Ovary (tissue), 9 donors: ENCODE measurements around the gene ATG4D. TPM values are rescaled to one million over a fixed set of nuclear protein-coding genes. Genes with fewer than 3 reads are reported as not detected.
"Not testable (repeated sequence)": the region's sequence is repeated elsewhere in the genome, so short reads cannot be mapped to it uniquely, and the experiment has no call there.

Experiments used
- DNase-seq, 5 donors: peaks; one replicate each; pipeline ENCODE4 v3.0.0-alpha.2; 2019 to 2020
- H3K27ac ChIP-seq, 2 donors: fragments of 200-600 bp; one replicate each; pipeline versions ENCODE4 v1.5.1 to v1.8.0; 2019 to 2022
- H3K27me3 ChIP-seq: fragments of 200-600 bp; one replicate; pipeline ENCODE4 v1.8.0; 2022
- H3K36me3 ChIP-seq: fragments of 200-600 bp; sonication (generic); one replicate; pipeline ENCODE4 v1.5.1; 2019
- H3K4me1 ChIP-seq: one replicate; pipeline ENCODE4 v1.8.1; 2013; ENCODE audit warnings: mild to moderate bottlenecking, moderate library complexity; ENCODE audit not compliant: insufficient read depth
- H3K4me3 ChIP-seq: fragments of 200-600 bp; sonication (generic); one replicate; pipeline ENCODE4 v1.5.1; 2017
- H3K9me3 ChIP-seq, 2 donors: fragments of 200-600 bp in 1 of 2; sonication (generic) in 1 of 2; one replicate each; pipeline versions ENCODE4 v1.5.1 to v1.8.1; 2013 to 2019; ENCODE audit warnings: mild to moderate bottlenecking in 1 of 2, moderate library complexity in 1 of 2
- EP300 ChIP-seq: sonication (generic); formaldehyde crosslinking; IDR thresholded peaks from one replicate; pipeline ENCODE4 v1.6.1; 2017; ENCODE audit warnings: antibody characterized with exemption
- POLR2A ChIP-seq: fragments of 450-650 bp; IDR thresholded peaks from one replicate; pipeline ENCODE4 v1.6.1; 2017; ENCODE audit warnings: antibody characterized with exemption, mild to moderate bottlenecking, moderate library complexity
- WGBS, 3 donors: extraction: QIAGEN DNeasy Blood & Tissue Kit in 1 of 3; methylation state at CpG; one replicate each; pipeline versions ENCODE4 v1.1.5 to v1.1.7; 2013 to 2017; 5-methylcytosine and 5-hydroxymethylcytosine counted together
- intact Hi-C, 4 donors: fragments of 100-400 bp; cut with DNase I; formaldehyde crosslinking; loops; one replicate each; pipeline versions ENCODE4 v1.11.0 to v1.15.1; 2022 to 2023
- polyA plus RNA-seq, 2 donors: library from polyadenylated mRNA; stranded (reverse); fragments of 200-250 nt in 1 of 2; fragments of 350-450 nt in 1 of 2; fragmentation: Illumina TruSeq in 1 of 2; extraction: RNeasy Lipid Tissue Mini Kit (QIAGEN cat#74804) in 1 of 2; gene quantifications; one replicate each; pipeline ENCODE4 v1.2.3, GENCODE V29; 2013 to 2014
- total RNA-seq, 7 donors: library from RNA; depleted of rRNA in 2 of 7; stranded (reverse); fragments of >200 nt in 2 of 7; fragmentation: NEBNext Ultra II Directional in 3 of 7; extraction: Animal tissue kit (Norgen Biotek cat#: 25700) in 3 of 7; gene quantifications; one replicate each; pipeline versions ENCODE4 v1.1.0 to v1.2.4, GENCODE V29; 2016 to 2023
- TF ChIP-seq, protein P1 (sequence below), 3 donors: fragments of 450-650 bp in 2 of 3; fragments of 200-600 bp in 1 of 3; IDR thresholded peaks; one replicate each; pipeline versions ENCODE4 v1.5.1 to v1.8.0; 2016 to 2022; ENCODE audit warnings: antibody characterized with exemption in 3 of 3, mild to moderate bottlenecking in 1 of 3
- donor health status: DM: no; HTN: no; CAD: no; lungs with moderate emphysema.
- donor health status: DM: no; HTN: no; CAD: no.
- donor health status: Bipolar disorder and iron deficiency.
- donor health status: DM: yes; HTN: yes; CAD: no.
- donor health status: DM: no; HTN: no; CAD: no.
- donor health status: DM: yes; HTN: yes; CAD: no.

The ATG4D gene
- total and polyA plus RNA-seq, 9 donors, result 3.1 to 26.9 (median 21.1) TPM

DNA sequence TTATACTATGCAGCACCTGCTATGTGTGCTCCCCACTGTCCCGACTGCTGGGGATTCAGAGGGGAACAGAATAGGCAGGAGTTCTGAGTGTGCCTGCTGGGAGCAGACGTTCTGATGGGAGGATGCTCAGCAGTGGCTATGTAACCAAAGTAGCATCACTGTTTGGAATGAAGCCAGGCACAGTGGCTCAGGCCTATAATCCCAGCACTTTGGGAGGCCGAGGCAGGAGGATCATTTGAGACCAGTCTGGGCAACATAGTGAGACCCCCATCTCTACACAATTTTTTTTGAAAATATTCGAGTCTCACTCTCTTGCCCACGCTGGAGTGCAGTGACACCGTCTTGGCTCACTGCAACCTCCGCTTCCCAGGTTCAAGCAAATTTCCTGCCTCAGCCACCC lies 6.0 kb downstream of the ATG4D start:
- Histone ChIP-seq H3K27ac (no peak overlapping the region), H3K4me1 (no peaks in the 10 kb centered on the region), H3K4me3 (no peak overlapping the region), H3K36me3 (no peaks in the 10 kb centered on the region), H3K27me3 (no peaks in the 10 kb centered on the region), H3K9me3 (no peaks in the 10 kb centered on the region)
- no peak for TF ChIP-seq EP300
- TF ChIP-seq, protein P1, sequence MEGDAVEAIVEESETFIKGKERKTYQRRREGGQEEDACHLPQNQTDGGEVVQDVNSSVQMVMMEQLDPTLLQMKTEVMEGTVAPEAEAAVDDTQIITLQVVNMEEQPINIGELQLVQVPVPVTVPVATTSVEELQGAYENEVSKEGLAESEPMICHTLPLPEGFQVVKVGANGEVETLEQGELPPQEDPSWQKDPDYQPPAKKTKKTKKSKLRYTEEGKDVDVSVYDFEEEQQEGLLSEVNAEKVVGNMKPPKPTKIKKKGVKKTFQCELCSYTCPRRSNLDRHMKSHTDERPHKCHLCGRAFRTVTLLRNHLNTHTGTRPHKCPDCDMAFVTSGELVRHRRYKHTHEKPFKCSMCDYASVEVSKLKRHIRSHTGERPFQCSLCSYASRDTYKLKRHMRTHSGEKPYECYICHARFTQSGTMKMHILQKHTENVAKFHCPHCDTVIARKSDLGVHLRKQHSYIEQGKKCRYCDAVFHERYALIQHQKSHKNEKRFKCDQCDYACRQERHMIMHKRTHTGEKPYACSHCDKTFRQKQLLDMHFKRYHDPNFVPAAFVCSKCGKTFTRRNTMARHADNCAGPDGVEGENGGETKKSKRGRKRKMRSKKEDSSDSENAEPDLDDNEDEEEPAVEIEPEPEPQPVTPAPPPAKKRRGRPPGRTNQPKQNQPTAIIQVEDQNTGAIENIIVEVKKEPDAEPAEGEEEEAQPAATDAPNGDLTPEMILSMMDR (IDR thresholded peaks at IDR 0.05), result no peak
- TF ChIP-seq POLR2A, result no peak
- intact Hi-C loops, result no loop called here
- no peak for DNase-seq
- WGBS, 3 donors, result 84 to 86% (median 85%) methylated on average over 7 of the region's 7 CpGs

DNA sequence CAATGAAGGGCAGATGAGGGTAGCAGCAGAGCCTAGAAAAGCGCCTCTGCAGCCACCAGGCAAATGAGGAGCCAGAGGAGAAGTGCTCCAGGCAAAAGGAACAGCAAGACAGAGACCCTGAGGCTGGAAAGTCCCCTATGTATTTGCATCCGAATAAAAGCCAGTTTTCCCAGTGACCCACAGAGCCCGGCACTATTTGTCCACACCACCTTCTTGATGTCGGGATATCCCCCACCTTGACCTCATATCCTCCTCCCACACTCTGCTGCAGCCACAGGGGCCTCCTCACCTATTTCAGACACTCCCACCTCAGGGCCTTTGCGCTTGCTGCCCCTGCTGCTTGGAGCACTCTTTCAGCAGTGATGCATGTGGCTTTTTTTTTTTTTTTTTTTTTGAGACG lies 6.6 kb downstream of the ATG4D start:
- DNase-seq, result no peak
- Histone ChIP-seq H3K9me3 (no peaks in the 10 kb centered on the region), H3K4me1 (no peaks in the 10 kb centered on the region), H3K4me3 (no peak overlapping the region), H3K27me3 (no peaks in the 10 kb centered on the region), H3K27ac (no peak overlapping the region), H3K36me3 (no peaks in the 10 kb centered on the region)
- 93 to 96% (median 96%) methylated on average over 5 to 6 of the region's 6 CpGs for WGBS, 3 donors
- intact Hi-C loops, result no loop called here
- TF ChIP-seq EP300 (no peak), POLR2A (no peak)
- TF ChIP-seq, protein P1 (IDR thresholded peaks at IDR 0.05), result no peak

DNA sequence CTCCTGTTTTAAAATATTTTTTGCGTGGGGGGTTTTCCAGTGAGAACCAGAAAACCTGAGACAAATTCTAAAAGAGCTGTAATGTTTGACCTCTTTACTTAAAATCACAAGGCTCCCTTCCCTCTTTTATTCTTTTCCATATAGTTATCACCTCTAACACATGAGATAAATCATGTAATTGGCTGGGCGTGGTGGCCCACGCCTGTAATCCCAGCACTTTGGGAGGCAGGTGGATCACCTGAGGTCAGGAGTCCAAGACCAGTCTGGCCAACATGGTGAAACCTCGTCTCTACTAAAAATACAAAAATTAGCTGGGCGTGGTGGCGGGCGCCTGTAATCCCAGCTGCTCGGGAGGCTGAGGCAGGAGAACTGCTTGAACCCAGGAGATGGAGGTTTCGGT lies 7.3 kb downstream of the ATG4D start:
- H3K4me1 ChIP-seq, H3K9me3 ChIP-seq, H3K27ac ChIP-seq, H3K4me3 ChIP-seq, H3K27me3 ChIP-seq, H3K36me3 ChIP-seq, DNase-seq, intact Hi-C loops: not testable (repeated sequence)
- WGBS, 3 donors, result 95 to 97% (median 95%) methylated on average over 9 of the region's 9 CpGs

DNA sequence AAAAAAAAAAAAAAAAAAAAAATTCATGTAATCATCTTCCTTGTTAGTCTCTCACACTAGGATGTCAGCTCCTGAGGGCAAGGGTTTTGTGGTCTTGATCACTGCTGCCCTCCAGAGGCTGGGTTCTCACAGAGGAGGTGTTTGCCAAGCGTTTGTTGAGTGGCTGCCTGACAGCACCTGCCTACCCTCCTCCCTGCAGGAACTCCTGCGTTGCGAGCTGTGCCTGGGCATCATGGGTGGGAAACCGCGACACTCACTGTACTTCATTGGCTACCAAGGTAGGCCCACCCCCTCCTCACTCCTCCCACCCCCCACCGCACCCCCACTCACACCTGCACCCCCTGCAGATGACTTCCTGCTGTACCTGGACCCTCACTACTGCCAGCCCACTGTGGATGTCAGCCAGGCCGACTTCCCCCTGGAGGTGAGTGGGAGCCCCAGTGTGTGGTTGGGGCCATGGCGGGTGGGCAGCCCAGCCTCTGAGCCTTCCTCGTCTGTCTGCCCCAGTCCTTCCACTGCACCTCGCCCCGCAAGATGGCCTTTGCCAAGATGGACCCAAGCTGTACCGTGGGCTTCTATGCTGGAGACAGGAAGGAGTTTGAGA lies 8.1 kb downstream of the ATG4D start:
- H3K27ac ChIP-seq, result no peak overlapping the region
- H3K9me3 ChIP-seq, result no peaks in the 10 kb centered on the region
- H3K27me3 ChIP-seq, result no peaks in the 10 kb centered on the region
- intact Hi-C loops, result no loop called here
- TF ChIP-seq, protein P1 (IDR thresholded peaks at IDR 0.05), result no peak
- TF ChIP-seq POLR2A (no peak), EP300 (no peak)
- no peak overlapping the region for H3K4me3 ChIP-seq
- no peaks in the 10 kb centered on the region for H3K36me3 ChIP-seq
- DNase-seq, result no peak
- H3K4me1 ChIP-seq, result no peaks in the 10 kb centered on the region
- whole genome bisulfite sequencing, 3 donors, result 89 to 94% (median 90%) methylated on average over 12 of the region's 12 CpGs

DNA sequence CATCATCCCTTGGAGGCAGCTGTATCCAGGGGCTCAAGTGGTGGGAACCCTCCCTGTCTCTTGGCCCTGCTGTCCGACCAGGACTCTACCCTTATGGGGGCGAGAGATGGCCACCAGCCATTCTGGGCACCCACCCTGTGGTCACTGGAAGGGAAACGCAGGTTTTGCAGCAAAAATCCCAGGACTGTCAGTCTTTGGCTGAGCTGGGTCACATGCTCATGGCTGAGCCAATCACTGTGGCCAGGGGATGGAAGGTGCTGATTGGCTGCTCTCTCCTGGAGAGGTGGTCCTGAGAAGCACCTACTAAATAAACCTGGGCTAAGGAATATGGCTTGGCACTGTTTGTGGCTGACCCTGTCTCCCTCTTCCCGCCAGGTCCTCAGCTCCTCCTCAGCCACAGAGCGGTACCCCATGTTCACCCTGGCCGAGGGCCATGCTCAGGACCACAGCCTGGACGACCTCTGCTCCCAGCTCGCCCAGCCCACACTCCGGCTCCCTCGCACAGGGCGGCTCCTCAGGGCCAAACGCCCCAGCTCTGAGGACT lies 8.9 kb downstream of the ATG4D start:
- 64 to 67% (median 66%) methylated on average over 12 of the region's 12 CpGs for WGBS, 3 donors
- no peaks in the 10 kb centered on the region for H3K36me3 ChIP-seq

More for the DNA sequence above, 8.9 kb downstream of the ATG4D start:
- Histone ChIP-seq H3K27ac (no peak overlapping the region), H3K4me3 (no peak overlapping the region), H3K9me3 (no peaks in the 10 kb centered on the region), H3K4me1 (no peaks in the 10 kb centered on the region), H3K27me3 (no peaks in the 10 kb centered on the region)
- TF ChIP-seq, protein P1 (IDR thresholded peaks at IDR 0.05), result no peak
- TF ChIP-seq EP300 (no peak), POLR2A (no peak)
- no peak for DNase-seq
- intact Hi-C loops, result no loop called here
